Smooth muscle cell (in vitro differentiated cells): ENCODE results near the gene SPA17. TPM values are rescaled to one million over a fixed set of nuclear protein-coding genes. Genes with fewer than 3 reads are reported as not detected.

Source experiments
- DNase-seq: peaks from one replicate; lab custom pipeline; 2025; ENCODE audit not compliant: unreplicated experiment; lab: John Stamatoyannopoulos, UW
- H2AFZ ChIP-seq: fragments of 200-600 bp; sonication (generic); 2 replicates; pipeline ENCODE4 v1.6.0; 2016; ENCODE audit warnings: antibody characterized with exemption, low read depth, mild to moderate bottlenecking
- H3F3A ChIP-seq: fragments of 200-600 bp; sonication (generic); 2 replicates; pipeline ENCODE4 v1.6.0; 2017; ENCODE audit warnings: antibody characterized with exemption, low read depth
- H3K27ac ChIP-seq: fragments of 200-600 bp; sonication (generic); 2 replicates; pipeline ENCODE4 v1.5.1; 2016; ENCODE audit warnings: low read depth, mild to moderate bottlenecking
- H3K27me3 ChIP-seq: fragments of 200-600 bp; sonication (generic); 2 replicates; pipeline ENCODE4 v1.6.1; 2016; ENCODE audit warnings: low read depth, mild to moderate bottlenecking
- H3K36me3 ChIP-seq: fragments of 200-600 bp; sonication (generic); 2 replicates; pipeline ENCODE4 v1.5.1; 2016; ENCODE audit warnings: low read depth
- H3K4me1 ChIP-seq: fragments of 200-600 bp; sonication (generic); 2 replicates; pipeline ENCODE4 v1.5.1; 2016; ENCODE audit warnings: low read depth
- H3K4me2 ChIP-seq: fragments of 200-600 bp; sonication (generic); 2 replicates; pipeline ENCODE4 v1.6.0; 2016; ENCODE audit warnings: mild to moderate bottlenecking
- H3K4me3 ChIP-seq: fragments of 200-600 bp; sonication (generic); 2 replicates; pipeline ENCODE4 v1.5.1; 2016; ENCODE audit warnings: mild to moderate bottlenecking
- H3K79me2 ChIP-seq: fragments of 200-600 bp; sonication (generic); 2 replicates; pipeline ENCODE4 v1.6.0; 2016; ENCODE audit warnings: low read depth, mild to moderate bottlenecking
- H3K9ac ChIP-seq: fragments of 200-600 bp; sonication (generic); 2 replicates; pipeline ENCODE4 v1.6.0; 2016; ENCODE audit warnings: low read depth
- H3K9me3 ChIP-seq: fragments of 200-600 bp; sonication (generic); replicated peaks from 2 replicates; pipeline ENCODE4 v1.5.1; 2016; ENCODE audit warnings: low read depth
- H4K20me1 ChIP-seq: fragments of 200-600 bp; sonication (generic); 2 replicates; pipeline ENCODE4 v1.6.0; 2016; ENCODE audit warnings: low read depth
- WGBS: methylation state at CpG from one replicate; pipeline ENCODE4 v1.1.7; 2016; ENCODE audit warnings: low lambda C conversion rate; 5-methylcytosine and 5-hydroxymethylcytosine counted together
- polyA plus RNA-seq: library from polyadenylated mRNA; unstranded; fragments of >200 nt; fragmentation: Nextera tagmentation; extraction: Ambion mirVana; gene quantifications from 2 replicates; pipeline ENCODE4 v1.2.1, GENCODE V29; 2016
- total RNA-seq: library from RNA; depleted of rRNA; stranded (reverse); fragments of >200 nt; gene quantifications from 2 replicates; pipeline ENCODE4 v1.2.3, GENCODE V29; 2014
- TF ChIP-seq, protein P1 (sequence below): fragments of 200-600 bp; sonication (generic); IDR thresholded peaks from 2 replicates; pipeline ENCODE4 v1.5.1; 2017; ENCODE audit warnings: borderline replicate concordance, mild to moderate bottlenecking, antibody characterized with exemption; ENCODE audit not compliant: insufficient read depth, poor library complexity, severe bottlenecking

Gene SPA17
- total and polyA plus RNA-seq, 2 experiments from 2014 or later = 6.1 to 7.4 TPM

DNA sequence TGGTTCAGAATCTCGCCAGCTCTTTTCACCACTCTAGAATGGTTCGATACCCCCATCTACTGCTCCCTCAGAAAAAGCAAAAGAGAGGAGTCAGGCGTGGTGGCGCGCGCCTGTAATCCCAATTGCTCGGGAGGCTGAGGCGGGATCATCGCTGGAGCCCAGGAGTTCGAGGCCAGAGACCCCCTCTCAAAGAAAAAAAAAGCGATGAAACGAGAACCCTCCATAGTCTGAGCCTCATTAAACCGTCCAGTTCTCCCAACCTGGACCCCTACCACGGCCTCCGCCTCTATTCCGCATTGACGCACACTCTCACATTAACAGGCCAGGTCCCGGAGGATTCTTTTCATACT lies 439 bp downstream of the SPA17 start:
- Histone ChIP-seq H3K4me1 (peaks cover 8% of the 10 kb centered on the region), H3K27me3 (no peaks in the 10 kb centered on the region), H3K4me2 (peak overlapping the region; percentile 100), H3K9ac (peak overlapping the region; percentile 91), H4K20me1 (no peaks in the 10 kb centered on the region), H3F3A (no peaks in the 10 kb centered on the region), H3K27ac (peak overlapping the region; percentile 65), H2AFZ (peak overlapping the region; percentile 99), H3K79me2 (no peaks in the 10 kb centered on the region), H3K36me3 (no peaks in the 10 kb centered on the region), H3K9me3 (no peaks in the 10 kb centered on the region), H3K4me3 (peak overlapping the region; percentile 82)
- no peak for DNase-seq
- TF ChIP-seq, protein P1, sequence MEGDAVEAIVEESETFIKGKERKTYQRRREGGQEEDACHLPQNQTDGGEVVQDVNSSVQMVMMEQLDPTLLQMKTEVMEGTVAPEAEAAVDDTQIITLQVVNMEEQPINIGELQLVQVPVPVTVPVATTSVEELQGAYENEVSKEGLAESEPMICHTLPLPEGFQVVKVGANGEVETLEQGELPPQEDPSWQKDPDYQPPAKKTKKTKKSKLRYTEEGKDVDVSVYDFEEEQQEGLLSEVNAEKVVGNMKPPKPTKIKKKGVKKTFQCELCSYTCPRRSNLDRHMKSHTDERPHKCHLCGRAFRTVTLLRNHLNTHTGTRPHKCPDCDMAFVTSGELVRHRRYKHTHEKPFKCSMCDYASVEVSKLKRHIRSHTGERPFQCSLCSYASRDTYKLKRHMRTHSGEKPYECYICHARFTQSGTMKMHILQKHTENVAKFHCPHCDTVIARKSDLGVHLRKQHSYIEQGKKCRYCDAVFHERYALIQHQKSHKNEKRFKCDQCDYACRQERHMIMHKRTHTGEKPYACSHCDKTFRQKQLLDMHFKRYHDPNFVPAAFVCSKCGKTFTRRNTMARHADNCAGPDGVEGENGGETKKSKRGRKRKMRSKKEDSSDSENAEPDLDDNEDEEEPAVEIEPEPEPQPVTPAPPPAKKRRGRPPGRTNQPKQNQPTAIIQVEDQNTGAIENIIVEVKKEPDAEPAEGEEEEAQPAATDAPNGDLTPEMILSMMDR = no peak
- WGBS = 22% methylated on average over 17 of the region's 18 CpGs

- peak overlapping the region; percentile 99 for H2AFZ ChIP-seq
Observed at GRCh38 chr11:124674571-124674970, 867 bp downstream of the SPA17 start.

GRCh38 chr11:124676386-124676785 lies 2.7 kb downstream of the SPA17 start:
- Histone ChIP-seq H3K79me2 (no peaks in the 10 kb centered on the region), H4K20me1 (no peaks in the 10 kb centered on the region), H3K36me3 (no peaks in the 10 kb centered on the region), H3K9me3 (no peaks in the 10 kb centered on the region), H3K4me1 (peaks cover 8% of the 10 kb centered on the region), H3K4me3 (no peak overlapping the region), H3K27me3 (peaks cover 3% of the 10 kb centered on the region), H2AFZ (no peak overlapping the region), H3K27ac (no peak overlapping the region), H3K9ac (no peak overlapping the region), H3F3A (no peaks in the 10 kb centered on the region), H3K4me2 (no peak overlapping the region)
- 67% methylated on average over 2 of the region's 2 CpGs for WGBS
- TF ChIP-seq, protein P1 = no peak
- DNase-seq = no peak

More at GRCh38 chr11:124674571-124674970, 867 bp downstream of the SPA17 start:
- Histone ChIP-seq H3K79me2 (no peaks in the 10 kb centered on the region), H3K4me3 (peak overlapping the region; percentile 82), H4K20me1 (no peaks in the 10 kb centered on the region), H3K4me1 (peaks cover 8% of the 10 kb centered on the region), H3K27me3 (peaks cover under 1% of the 10 kb centered on the region), H3K36me3 (no peaks in the 10 kb centered on the region), H3K9me3 (no peaks in the 10 kb centered on the region), H3F3A (no peaks in the 10 kb centered on the region), H3K9ac (peak overlapping the region; percentile 91), H3K4me2 (peak overlapping the region; percentile 100), H3K27ac (peak overlapping the region; percentile 65)
- DNase-seq = no peak
- TF ChIP-seq, protein P1 = no peak
- WGBS = 72% methylated on average over 5 of the region's 5 CpGs

DNA sequence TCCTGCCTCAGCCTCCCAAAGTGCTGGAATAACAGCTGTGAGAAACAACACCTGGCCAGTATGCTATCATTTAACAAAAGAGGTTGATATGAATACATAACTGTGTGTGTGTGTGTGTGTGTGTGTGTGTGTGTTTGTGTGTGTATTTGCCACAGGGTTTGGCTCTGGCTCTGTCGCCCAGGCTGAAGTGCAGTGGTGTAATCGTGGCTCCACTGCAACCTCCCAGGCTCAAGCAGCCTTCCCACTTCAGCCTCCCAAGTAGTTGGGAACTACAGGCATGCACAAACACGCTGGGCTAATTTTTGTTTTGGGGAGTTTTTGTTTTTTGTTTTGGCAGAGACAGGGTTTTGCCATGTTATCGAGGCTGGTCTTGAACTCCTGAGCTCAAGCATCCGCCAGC lies 4.7 kb downstream of the SPA17 start:
- Histone ChIP-seq H4K20me1 (no peaks in the 10 kb centered on the region), H3K4me2 (no peak overlapping the region), H2AFZ (no peak overlapping the region), H3K36me3 (no peaks in the 10 kb centered on the region), H3K79me2 (no peaks in the 10 kb centered on the region), H3K4me3 (no peak overlapping the region), H3K9me3 (peaks cover 3% of the 10 kb centered on the region), H3K27ac (no peak overlapping the region), H3K9ac (no peak overlapping the region), H3F3A (no peaks in the 10 kb centered on the region), H3K27me3 (peaks cover 3% of the 10 kb centered on the region), H3K4me1 (peaks cover 8% of the 10 kb centered on the region)
- TF ChIP-seq, protein P1 = no peak
- no peak for DNase-seq
- WGBS = 87% methylated on average over 5 of the region's 5 CpGs
